ENCODE measurements around the gene TMPRSS4. TPM values are rescaled to one million over a fixed set of nuclear protein-coding genes. Genes with fewer than 3 reads are reported as not detected.

The TMPRSS4 gene
- total RNA-seq, 1 donor from 2014 or later, result not detected

GRCh38 chr11:118064956-118065355, 11.9 kb upstream of the TMPRSS4 start:
- Histone ChIP-seq H3K27ac (ENCODE audit: low read depth, low read length) (no peak overlapping the region), H3K4me1 (ENCODE audit: insufficient read depth, low read length) (no peaks in the 10 kb centered on the region), H3K79me2 (ENCODE audit: insufficient read depth, low read length) (no peaks in the 10 kb centered on the region), H3K36me3 (ENCODE audit: insufficient read depth, low read length) (no peaks in the 10 kb centered on the region), H3K4me3 (ENCODE audit: insufficient read depth, low read depth, low read length) (no peak overlapping the region), H3K4me2 (ENCODE audit: low read length) (no peak overlapping the region), H2AFZ (ENCODE audit: low read depth, low read length) (no peak overlapping the region), H3K27me3 (ENCODE audit: insufficient read depth, low read length) (no peaks in the 10 kb centered on the region), H3K9me3 (ENCODE audit: insufficient read depth, low read depth, low read length) (no peaks in the 10 kb centered on the region), H4K20me1 (ENCODE audit: insufficient read depth, low read length) (no peaks in the 10 kb centered on the region), H3K9ac (ENCODE audit: low read length) (no peak overlapping the region)
- Mint-ChIP-seq H3K27ac (ENCODE audit: unreplicated experiment) (peak overlapping the region; percentile 14), H3K4me3 (ENCODE audit: unreplicated experiment) (no peak overlapping the region), H3K27me3 (ENCODE audit: low read depth, unreplicated experiment) (peaks cover 36% of the 10 kb centered on the region), H3K4me1 (ENCODE audit: low read depth, unreplicated experiment) (no peaks in the 10 kb centered on the region), H3K9me3 (ENCODE audit: unreplicated experiment) (no peaks in the 10 kb centered on the region), H3K36me3 (ENCODE audit: low read depth, unreplicated experiment) (no peaks in the 10 kb centered on the region)
- TF ChIP-seq EZH2 (IDR thresholded peaks at IDR 0.05; ENCODE audit: insufficient read depth, low read length) (no peak), CTCF (IDR thresholded peaks at IDR 0.05; ENCODE audit: insufficient read depth, low read depth, low read length) (no peak)
- DNase-seq (ENCODE audit: low read depth), result no peak
- FAIRE-seq, result no peak

GRCh38 chr11:118065384-118065783, 11.5 kb upstream of the TMPRSS4 start:
- TF ChIP-seq EZH2 (IDR thresholded peaks at IDR 0.05; ENCODE audit: insufficient read depth, low read length) (no peak), CTCF (IDR thresholded peaks at IDR 0.05; ENCODE audit: insufficient read depth, low read depth, low read length) (no peak)
- no peak for FAIRE-seq

GRCh38 chr11:118067006-118067405, 9.9 kb upstream of the TMPRSS4 start:
- Histone ChIP-seq H3K36me3 (ENCODE audit: insufficient read depth, low read length) (no peaks in the 10 kb centered on the region), H4K20me1 (ENCODE audit: insufficient read depth, low read length) (no peaks in the 10 kb centered on the region), H3K4me1 (ENCODE audit: insufficient read depth, low read length) (no peaks in the 10 kb centered on the region), H2AFZ (ENCODE audit: low read depth, low read length) (no peak overlapping the region), H3K79me2 (ENCODE audit: insufficient read depth, low read length) (no peaks in the 10 kb centered on the region), H3K27me3 (ENCODE audit: insufficient read depth, low read length) (no peaks in the 10 kb centered on the region), H3K4me3 (ENCODE audit: insufficient read depth, low read depth, low read length) (no peak overlapping the region), H3K27ac (ENCODE audit: low read depth, low read length) (no peak overlapping the region), H3K4me2 (ENCODE audit: low read length) (no peak overlapping the region), H3K9me3 (ENCODE audit: insufficient read depth, low read depth, low read length) (no peaks in the 10 kb centered on the region), H3K9ac (ENCODE audit: low read length) (no peak overlapping the region)
- Mint-ChIP-seq H3K27ac (ENCODE audit: unreplicated experiment) (no peak overlapping the region), H3K9me3 (ENCODE audit: unreplicated experiment) (no peaks in the 10 kb centered on the region), H3K4me3 (ENCODE audit: unreplicated experiment) (no peak overlapping the region), H3K4me1 (ENCODE audit: low read depth, unreplicated experiment) (no peaks in the 10 kb centered on the region), H3K27me3 (ENCODE audit: low read depth, unreplicated experiment) (peaks cover 40% of the 10 kb centered on the region), H3K36me3 (ENCODE audit: low read depth, unreplicated experiment) (no peaks in the 10 kb centered on the region)
- FAIRE-seq, result no peak
- TF ChIP-seq CTCF (IDR thresholded peaks at IDR 0.05; ENCODE audit: insufficient read depth, low read depth, low read length) (no peak), EZH2 (IDR thresholded peaks at IDR 0.05; ENCODE audit: insufficient read depth, low read length) (no peak)
- no peak for DNase-seq (ENCODE audit: low read depth)

More at GRCh38 chr11:118065384-118065783, 11.5 kb upstream of the TMPRSS4 start:
- no peak overlapping the region for H3K4me3 Mint-ChIP-seq (ENCODE audit: unreplicated experiment)
- H3K36me3 ChIP-seq (ENCODE audit: insufficient read depth, low read length), result no peaks in the 10 kb centered on the region
- no peaks in the 10 kb centered on the region for H3K4me1 ChIP-seq (ENCODE audit: insufficient read depth, low read length)
- H3K4me1 Mint-ChIP-seq (ENCODE audit: low read depth, unreplicated experiment), result no peaks in the 10 kb centered on the region
- no peaks in the 10 kb centered on the region for H3K9me3 Mint-ChIP-seq (ENCODE audit: unreplicated experiment)
- no peak overlapping the region for H2AFZ ChIP-seq (ENCODE audit: low read depth, low read length)
- H3K27me3 ChIP-seq (ENCODE audit: insufficient read depth, low read length), result no peaks in the 10 kb centered on the region
- H3K36me3 Mint-ChIP-seq (ENCODE audit: low read depth, unreplicated experiment), result no peaks in the 10 kb centered on the region
- H3K27ac ChIP-seq (ENCODE audit: low read depth, low read length), result no peak overlapping the region
- no peaks in the 10 kb centered on the region for H3K9me3 ChIP-seq (ENCODE audit: insufficient read depth, low read depth, low read length)
- H3K79me2 ChIP-seq (ENCODE audit: insufficient read depth, low read length), result no peaks in the 10 kb centered on the region
- no peak for DNase-seq (ENCODE audit: low read depth)
- H4K20me1 ChIP-seq (ENCODE audit: insufficient read depth, low read length), result no peaks in the 10 kb centered on the region
- H3K27ac Mint-ChIP-seq (ENCODE audit: unreplicated experiment), result no peak overlapping the region
- no peak overlapping the region for H3K9ac ChIP-seq (ENCODE audit: low read length)
- H3K27me3 Mint-ChIP-seq (ENCODE audit: low read depth, unreplicated experiment), result peaks cover 37% of the 10 kb centered on the region
- H3K4me2 ChIP-seq (ENCODE audit: low read length), result no peak overlapping the region
- H3K4me3 ChIP-seq (ENCODE audit: insufficient read depth, low read depth, low read length), result no peak overlapping the region

All from astrocyte (in vitro differentiated cells and primary cell).